Activated T-cell treated with anti-CD3 and anti-CD28 coated beads, Interleukin-2, amount 50 U/mL, for 4 hours (primary cell): Measurements from ENCODE around the gene CHN2. TPM values are rescaled to one million over a fixed set of nuclear protein-coding genes. Genes with fewer than 3 reads are reported as not detected.
A peak's percentile ranks its signal among the peaks of the same experiment; 100 is the strongest.

Source experiments
- ATAC-seq, 2 donors: fragments of 200-7000 bp; cut with Tn5 transposase; one replicate each; pipeline ENCODE4 v1.10.0; 2021
- DNase-seq: peaks from one replicate; pipeline ENCODE4 v3.0.0-alpha.2; 2020
- H3K27me3 Mint-ChIP-seq: one replicate; pipeline ENCODE4 v1.8.0; 2021; ENCODE audit warnings: low read depth, mixed read lengths
- H3K36me3 Mint-ChIP-seq: one replicate; pipeline ENCODE4 v1.8.0; 2022; ENCODE audit warnings: mixed read lengths; ENCODE audit not compliant: insufficient read depth
- H3K4me1 Mint-ChIP-seq: one replicate; pipeline ENCODE4 v1.8.0; 2021; ENCODE audit warnings: low read depth, mixed read lengths
- H3K4me3 Mint-ChIP-seq: one replicate; pipeline ENCODE4 v1.8.0; 2021; ENCODE audit warnings: mild to moderate bottlenecking, moderate library complexity, mixed read lengths
- H3K9me3 Mint-ChIP-seq: one replicate; pipeline ENCODE4 v1.8.0; 2021; ENCODE audit warnings: mixed read lengths
- total RNA-seq, 3 donors: library from RNA; stranded (reverse); gene quantifications; one replicate each; pipeline ENCODE4 v1.2.1, GENCODE V29; 2021

The CHN2 gene
- total RNA-seq, 3 donors from 2014 or later, result 1.1 to 1.5 (median 1.4) TPM

- H3K4me3 Mint-ChIP-seq, result no peak overlapping the region
- no peaks in the 10 kb centered on the region for H3K9me3 Mint-ChIP-seq
- no peaks in the 10 kb centered on the region for H3K27me3 Mint-ChIP-seq
- DNase-seq, result no peak
- no peaks in the 10 kb centered on the region for H3K36me3 Mint-ChIP-seq
- ATAC-seq, result peak; percentile 69 to 73
- peaks cover 17% of the 10 kb centered on the region for H3K4me1 Mint-ChIP-seq
Observed at GRCh38 chr7:29270594-29271318, 76.2 kb downstream of the CHN2 start.

DNA sequence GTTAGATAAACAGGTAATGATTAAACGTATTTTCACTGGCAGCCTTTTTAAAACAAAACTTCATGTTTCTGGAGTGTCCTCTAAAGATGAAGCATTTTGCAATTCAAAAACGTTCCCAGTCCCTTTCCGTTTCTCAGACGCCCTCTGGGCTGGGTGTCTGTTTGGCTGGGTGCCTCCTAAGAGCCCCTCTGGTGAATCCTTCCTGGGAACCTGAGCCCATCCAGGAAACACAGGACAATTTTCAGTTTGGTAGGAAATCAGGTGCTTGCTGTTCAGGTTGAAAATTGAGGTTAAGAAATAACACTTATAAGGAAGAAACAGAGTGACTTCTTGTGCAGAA lies 76.7 kb downstream of the CHN2 start:
- H3K4me1 Mint-ChIP-seq, result peaks cover 20% of the 10 kb centered on the region
- H3K4me3 Mint-ChIP-seq, result no peak overlapping the region
- H3K27me3 Mint-ChIP-seq, result peaks cover 2% of the 10 kb centered on the region
- ATAC-seq, result no peak
- H3K36me3 Mint-ChIP-seq, result no peaks in the 10 kb centered on the region
- H3K9me3 Mint-ChIP-seq, result no peaks in the 10 kb centered on the region
- no peak for DNase-seq

DNA sequence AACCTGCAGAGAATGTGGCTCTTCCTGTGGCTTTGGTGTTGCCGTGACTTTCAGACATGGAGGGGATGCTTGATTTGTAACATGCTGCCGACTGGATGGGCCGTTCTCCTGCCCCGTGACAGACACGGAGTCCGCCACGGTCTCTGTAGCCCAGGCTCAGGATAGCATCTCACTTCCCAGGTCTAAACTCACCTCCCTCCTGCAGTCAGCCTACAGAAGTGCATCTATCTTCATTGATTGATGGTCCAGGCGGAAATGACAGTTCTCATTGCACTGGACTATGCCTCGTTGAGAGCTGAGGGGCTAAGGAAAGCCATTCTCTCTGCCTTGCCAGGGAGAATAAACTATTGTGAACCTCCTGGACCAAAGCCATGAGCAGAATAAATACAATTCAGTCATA lies 77.5 kb downstream of the CHN2 start:
- H3K4me1 Mint-ChIP-seq, result peaks cover 20% of the 10 kb centered on the region
- DNase-seq (no peak), ATAC-seq (no peak)
- no peaks in the 10 kb centered on the region for H3K9me3 Mint-ChIP-seq
- no peak overlapping the region for H3K4me3 Mint-ChIP-seq
- H3K36me3 Mint-ChIP-seq, result no peaks in the 10 kb centered on the region
- peaks cover 2% of the 10 kb centered on the region for H3K27me3 Mint-ChIP-seq

DNA sequence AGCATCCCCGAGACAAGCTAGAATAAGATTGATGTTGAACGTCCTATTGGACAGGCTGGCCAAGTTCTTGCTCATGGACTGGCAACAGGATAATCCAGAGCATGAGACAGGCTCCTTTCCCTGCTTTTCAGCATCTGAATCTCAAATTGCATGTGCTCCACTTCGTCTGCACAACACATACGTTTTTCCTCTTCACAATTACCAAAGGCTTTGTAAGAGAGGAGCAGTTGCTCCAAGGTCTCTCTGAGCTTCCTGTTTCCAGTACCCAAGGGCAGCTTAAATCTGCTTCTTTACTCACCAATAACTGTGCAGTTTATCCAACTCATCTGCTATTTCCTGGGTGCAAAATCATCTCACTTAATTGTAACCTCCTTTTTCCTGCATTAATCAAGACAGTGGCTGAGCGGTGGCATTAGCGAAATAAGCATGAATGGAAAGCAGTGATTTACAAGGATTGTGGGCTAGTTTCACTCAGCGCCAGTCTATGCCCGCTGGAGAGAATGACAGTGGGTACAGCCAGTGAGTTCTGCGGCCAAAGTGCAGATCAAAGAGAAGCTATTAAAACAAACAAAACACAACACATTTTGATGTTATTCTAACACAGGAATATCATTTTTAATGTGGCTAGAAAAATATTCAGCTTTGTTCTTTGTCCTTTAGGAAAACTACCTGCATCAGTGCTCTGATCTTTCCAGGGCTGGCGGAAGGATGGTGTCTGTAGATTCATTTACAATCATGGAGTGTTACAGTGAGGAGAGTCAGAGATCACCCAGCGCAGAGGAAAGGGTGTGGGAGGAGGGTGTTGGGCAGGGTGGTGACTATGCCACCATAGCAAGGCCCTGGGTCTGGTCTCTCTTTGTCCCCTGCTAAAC lies 79.8 kb downstream of the CHN2 start:
- H3K36me3 Mint-ChIP-seq, result no peaks in the 10 kb centered on the region
- DNase-seq, result no peak
- no peak overlapping the region for H3K4me3 Mint-ChIP-seq
- no peak for ATAC-seq
- peaks cover 20% of the 10 kb centered on the region for H3K4me1 Mint-ChIP-seq
- H3K9me3 Mint-ChIP-seq, result no peaks in the 10 kb centered on the region
- peaks cover 2% of the 10 kb centered on the region for H3K27me3 Mint-ChIP-seq

- no peak for DNase-seq
- no peak overlapping the region for H3K4me3 Mint-ChIP-seq
- no peaks in the 10 kb centered on the region for H3K9me3 Mint-ChIP-seq
- no peaks in the 10 kb centered on the region for H3K36me3 Mint-ChIP-seq
- peaks cover 20% of the 10 kb centered on the region for H3K4me1 Mint-ChIP-seq
- no peak for ATAC-seq
- H3K27me3 Mint-ChIP-seq, result peaks cover 2% of the 10 kb centered on the region
Observed at GRCh38 chr7:29275018-29275318, 80.4 kb downstream of the CHN2 start.

DNA sequence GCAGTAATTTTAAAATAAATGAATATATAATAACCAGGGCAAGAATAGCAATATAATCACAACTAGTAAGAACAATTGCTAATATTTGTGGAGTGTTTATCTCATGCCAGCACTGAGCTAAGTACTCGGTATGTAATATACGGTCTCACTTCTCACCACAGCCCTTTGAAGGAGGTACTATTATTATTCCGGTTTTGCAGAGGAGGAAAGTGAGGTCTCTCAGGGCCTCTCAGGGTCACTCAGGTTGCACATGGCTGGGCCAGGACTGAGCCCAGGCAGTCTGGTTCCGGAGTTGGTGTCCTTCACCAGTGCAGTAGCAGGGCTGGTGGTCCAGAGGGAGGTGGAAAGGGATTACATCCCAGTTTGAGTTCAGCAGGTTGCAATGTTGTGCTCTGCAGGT lies 80.9 kb downstream of the CHN2 start:
- DNase-seq (no peak), ATAC-seq (no peak)
- Mint-ChIP-seq H3K27me3 (peaks cover 2% of the 10 kb centered on the region), H3K36me3 (no peaks in the 10 kb centered on the region), H3K9me3 (no peaks in the 10 kb centered on the region), H3K4me1 (peaks cover 20% of the 10 kb centered on the region), H3K4me3 (no peak overlapping the region)

DNA sequence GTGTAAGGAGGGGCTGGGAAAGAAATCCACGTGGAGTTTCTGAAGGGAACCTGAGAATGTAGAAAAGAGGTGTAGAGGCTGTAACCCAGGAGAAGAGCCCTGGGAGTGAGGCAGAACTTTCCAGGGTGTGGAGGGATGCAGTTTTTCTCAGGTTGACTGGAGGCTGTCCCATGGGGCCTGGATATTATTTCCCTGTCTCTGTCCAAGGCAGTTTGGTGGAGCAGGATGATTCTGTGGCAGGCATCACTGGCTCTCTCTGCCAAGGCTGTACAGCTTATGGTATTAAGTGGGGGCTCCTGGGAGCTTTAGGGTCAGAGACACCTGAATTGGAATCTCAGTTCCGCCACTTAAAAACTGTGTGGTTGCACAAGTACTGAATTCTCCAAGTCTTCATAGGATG lies 81.6 kb downstream of the CHN2 start:
- H3K27me3 Mint-ChIP-seq, result peaks cover 2% of the 10 kb centered on the region
- no peak for DNase-seq
- H3K9me3 Mint-ChIP-seq, result no peaks in the 10 kb centered on the region
- no peak for ATAC-seq
- peaks cover 13% of the 10 kb centered on the region for H3K4me1 Mint-ChIP-seq
- H3K4me3 Mint-ChIP-seq, result no peak overlapping the region
- H3K36me3 Mint-ChIP-seq, result no peaks in the 10 kb centered on the region

- H3K36me3 Mint-ChIP-seq, result no peaks in the 10 kb centered on the region
- DNase-seq, result no peak
- H3K27me3 Mint-ChIP-seq, result peaks cover 2% of the 10 kb centered on the region
- no peaks in the 10 kb centered on the region for H3K9me3 Mint-ChIP-seq
- no peak overlapping the region for H3K4me3 Mint-ChIP-seq
- peaks cover 8% of the 10 kb centered on the region for H3K4me1 Mint-ChIP-seq
- ATAC-seq, result no peak
Observed at GRCh38 chr7:29276806-29277205, 82.2 kb downstream of the CHN2 start.

GRCh38 chr7:29277436-29278215 lies 83.1 kb downstream of the CHN2 start:
- Mint-ChIP-seq H3K27me3 (peaks cover 2% of the 10 kb centered on the region), H3K4me1 (peaks cover 9% of the 10 kb centered on the region), H3K4me3 (no peak overlapping the region), H3K36me3 (no peaks in the 10 kb centered on the region), H3K9me3 (no peaks in the 10 kb centered on the region)
- peak; percentile 55 to 60 for ATAC-seq
- no peak for DNase-seq

DNA sequence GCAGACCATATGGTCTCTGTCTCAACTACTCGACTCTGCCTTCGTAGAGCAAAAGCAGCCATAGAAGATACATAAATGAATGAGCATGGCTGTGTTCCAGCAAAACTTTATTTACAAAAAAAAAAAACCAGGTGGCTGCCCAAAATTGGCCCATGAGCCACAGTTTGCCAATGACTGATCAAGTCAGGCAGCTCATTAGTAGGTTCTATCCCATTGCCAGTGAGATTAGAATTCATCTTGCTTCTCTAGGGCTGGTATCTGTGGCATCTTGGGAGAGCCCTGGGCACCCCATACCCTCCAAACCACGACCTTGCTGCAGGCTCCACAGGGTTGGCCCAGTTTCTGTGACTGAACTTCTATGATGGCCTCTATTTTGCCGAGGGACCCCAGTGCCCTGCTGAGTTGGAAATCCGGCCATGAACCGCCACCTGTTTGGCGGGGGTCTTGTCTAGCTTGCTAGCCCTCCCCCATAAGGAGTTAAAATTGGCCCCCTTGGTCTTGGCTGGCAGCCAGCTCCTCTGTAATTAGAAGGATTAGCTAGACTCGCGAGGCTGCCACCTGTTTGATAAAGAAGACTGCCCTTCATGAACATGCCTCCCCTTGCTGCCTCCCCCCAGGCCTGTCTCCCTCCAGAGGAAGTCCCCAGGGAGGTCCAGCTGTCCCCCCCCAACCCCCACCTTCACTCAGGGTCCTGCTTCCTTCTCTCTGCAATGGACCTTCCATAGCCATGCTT lies 83.9 kb downstream of the CHN2 start:
- no peaks in the 10 kb centered on the region for H3K9me3 Mint-ChIP-seq
- H3K4me3 Mint-ChIP-seq, result no peak overlapping the region
- peaks cover 2% of the 10 kb centered on the region for H3K27me3 Mint-ChIP-seq
- ATAC-seq, result no peak
- H3K4me1 Mint-ChIP-seq, result peaks cover 10% of the 10 kb centered on the region
- DNase-seq, result no peak
- H3K36me3 Mint-ChIP-seq, result no peaks in the 10 kb centered on the region

DNA sequence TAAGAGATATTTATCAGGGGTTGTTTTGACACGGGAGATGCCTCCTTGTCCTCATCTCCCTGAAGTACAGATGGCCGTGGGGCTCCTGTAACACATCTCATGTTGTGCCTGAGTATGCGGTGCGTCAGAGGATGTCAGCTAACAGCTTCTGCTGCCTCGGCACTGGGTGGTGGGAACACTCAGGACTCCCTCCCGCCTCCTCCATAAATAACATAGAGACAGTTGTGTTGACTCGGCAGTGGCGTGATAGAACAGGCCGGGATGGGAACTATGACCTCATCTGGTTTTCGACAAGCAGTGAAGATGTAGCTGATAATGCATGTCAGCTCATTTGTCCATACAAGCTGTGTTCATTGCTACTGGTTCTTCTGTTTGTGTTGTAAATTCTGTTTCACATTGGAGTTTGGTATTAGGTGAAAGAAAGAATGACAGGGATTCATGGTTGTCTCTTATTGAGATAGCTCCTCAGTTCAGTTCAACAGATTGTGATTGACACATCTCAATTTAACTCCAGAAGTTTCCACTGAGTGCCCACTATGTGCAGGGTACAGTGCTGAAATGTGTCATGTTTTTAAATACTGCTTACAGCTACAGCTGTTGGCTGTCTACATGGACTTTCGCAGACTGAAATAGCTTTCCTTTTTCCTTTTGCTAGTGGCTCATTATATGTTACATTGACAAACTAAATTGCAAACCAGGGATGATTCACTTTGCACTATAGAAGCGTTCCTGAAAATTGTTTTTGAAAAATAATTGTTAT lies 87.4 kb downstream of the CHN2 start:
- Mint-ChIP-seq H3K4me1 (peaks cover 12% of the 10 kb centered on the region), H3K36me3 (no peaks in the 10 kb centered on the region), H3K9me3 (no peaks in the 10 kb centered on the region), H3K27me3 (no peaks in the 10 kb centered on the region), H3K4me3 (no peak overlapping the region)
- ATAC-seq (no peak), DNase-seq (no peak)

DNA sequence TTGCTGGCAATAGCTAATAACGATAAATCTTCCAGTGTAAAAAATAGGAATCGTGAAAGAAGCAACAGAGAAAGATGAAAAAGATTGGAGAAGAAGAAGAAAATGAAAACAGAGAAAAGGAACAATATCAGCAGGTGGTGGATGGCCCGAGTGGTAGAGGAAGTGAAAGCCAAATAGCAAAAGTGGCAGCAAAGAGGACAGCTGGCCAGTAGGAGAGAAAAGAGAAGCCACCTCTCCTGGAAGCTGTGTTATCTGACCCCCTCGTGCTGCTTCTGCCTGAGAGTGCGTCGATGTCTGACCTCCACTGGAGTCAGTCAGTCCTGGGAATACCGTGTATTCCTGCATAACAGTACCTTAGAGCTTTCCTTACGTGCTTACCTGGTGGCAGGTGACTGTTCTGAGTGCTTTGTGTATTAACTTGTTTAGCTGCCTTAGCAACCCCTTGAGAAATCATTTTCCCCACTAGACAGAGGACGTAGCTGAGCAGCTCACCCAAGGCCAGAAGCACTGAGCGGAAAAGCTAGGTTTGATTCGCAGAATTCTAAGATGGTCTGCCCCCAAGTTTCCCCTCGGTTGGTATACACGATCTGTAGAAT lies 88.3 kb downstream of the CHN2 start:
- ATAC-seq (no peak), DNase-seq (no peak)
- H3K4me3 Mint-ChIP-seq, result no peak overlapping the region
- peaks cover 12% of the 10 kb centered on the region for H3K4me1 Mint-ChIP-seq
- no peaks in the 10 kb centered on the region for H3K9me3 Mint-ChIP-seq
- H3K27me3 Mint-ChIP-seq, result no peaks in the 10 kb centered on the region
- H3K36me3 Mint-ChIP-seq, result no peaks in the 10 kb centered on the region

DNA sequence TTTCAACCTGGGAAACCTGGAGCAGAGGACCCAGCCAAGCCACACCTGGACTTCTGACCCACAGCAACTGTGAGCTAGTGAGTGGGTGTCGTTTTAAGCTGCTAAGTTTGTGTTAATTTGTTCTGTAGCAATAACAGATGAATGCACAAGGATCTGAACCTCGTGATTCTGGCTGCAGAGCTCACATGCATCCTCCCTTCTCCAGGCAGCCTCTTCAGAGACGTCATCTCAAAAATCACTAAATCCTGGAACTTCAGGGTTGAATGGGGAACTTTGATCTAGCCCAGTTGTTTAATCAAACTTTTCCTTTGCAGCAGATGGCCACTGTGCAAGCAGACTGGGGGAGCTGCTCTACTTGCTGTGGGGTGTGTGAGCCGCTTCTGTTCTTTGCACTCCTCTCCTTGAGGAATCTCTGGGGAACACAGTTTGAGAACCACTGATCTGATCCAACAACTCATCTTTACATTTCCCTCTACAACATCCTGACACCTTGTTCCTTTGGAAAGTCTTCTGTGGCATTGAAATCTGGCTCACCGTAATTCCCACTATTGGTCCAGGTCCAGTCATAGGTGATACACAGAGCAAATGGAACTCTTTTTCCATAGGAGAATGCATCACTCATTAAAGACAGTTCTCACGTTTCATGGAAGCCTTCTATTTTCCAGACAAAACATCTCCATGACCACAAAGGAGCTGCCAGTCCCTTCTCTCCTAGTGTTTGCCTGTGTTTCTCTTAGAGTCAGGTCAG lies 90.3 kb downstream of the CHN2 start:
- DNase-seq (no peak), ATAC-seq (peak in 1 of 2 donors; percentile 9)
- Mint-ChIP-seq H3K4me3 (no peak overlapping the region), H3K27me3 (no peaks in the 10 kb centered on the region), H3K36me3 (no peaks in the 10 kb centered on the region), H3K9me3 (no peaks in the 10 kb centered on the region), H3K4me1 (peaks cover 14% of the 10 kb centered on the region)
